Nephron (organoid): ENCODE results near the gene UBE2S.
A peak's percentile ranks its signal among the peaks of the same experiment; 100 is the strongest.
"Not testable (repeated sequence)": the region's sequence is repeated elsewhere in the genome, so short reads cannot be mapped to it uniquely, and the experiment has no call there.

Experiments used
- H3K27ac Mint-ChIP-seq, 3 experiments: 2 replicates each; pipeline ENCODE4 v1.8.0; 2020; ENCODE audit warnings: mixed read lengths in 3 of 3, mild to moderate bottlenecking in 2 of 3, moderate library complexity in 1 of 3
- H3K27me3 Mint-ChIP-seq: 2 replicates; pipeline ENCODE4 v1.8.0; 2021; ENCODE audit warnings: low read depth, mild to moderate bottlenecking, moderate library complexity, mixed read lengths
- H3K36me3 Mint-ChIP-seq: 2 replicates; pipeline ENCODE4 v1.8.0; 2020; ENCODE audit warnings: low read depth, mixed read lengths
- H3K4me1 Mint-ChIP-seq: 2 replicates; pipeline ENCODE4 v1.8.0; 2020; ENCODE audit warnings: mixed read lengths
- H3K4me3 Mint-ChIP-seq, 3 experiments: 2 replicates each; pipeline ENCODE4 v1.8.0; 2020; ENCODE audit warnings: mild to moderate bottlenecking in 3 of 3, mixed read lengths in 3 of 3, moderate library complexity in 2 of 3
- H3K9me3 Mint-ChIP-seq: 2 replicates; pipeline ENCODE4 v1.8.0; 2020; ENCODE audit warnings: mixed read lengths
- TF ChIP-seq, protein P1 (sequence below), 3 experiments: fragments of 200-600 bp; sonication (generic); IDR thresholded peaks; one replicate each; pipeline ENCODE4 v1.5.0; 2021; ENCODE audit warnings: antibody characterized with exemption in 3 of 3; ENCODE audit not compliant: unreplicated experiment in 3 of 3

UBE2S gene

DNA sequence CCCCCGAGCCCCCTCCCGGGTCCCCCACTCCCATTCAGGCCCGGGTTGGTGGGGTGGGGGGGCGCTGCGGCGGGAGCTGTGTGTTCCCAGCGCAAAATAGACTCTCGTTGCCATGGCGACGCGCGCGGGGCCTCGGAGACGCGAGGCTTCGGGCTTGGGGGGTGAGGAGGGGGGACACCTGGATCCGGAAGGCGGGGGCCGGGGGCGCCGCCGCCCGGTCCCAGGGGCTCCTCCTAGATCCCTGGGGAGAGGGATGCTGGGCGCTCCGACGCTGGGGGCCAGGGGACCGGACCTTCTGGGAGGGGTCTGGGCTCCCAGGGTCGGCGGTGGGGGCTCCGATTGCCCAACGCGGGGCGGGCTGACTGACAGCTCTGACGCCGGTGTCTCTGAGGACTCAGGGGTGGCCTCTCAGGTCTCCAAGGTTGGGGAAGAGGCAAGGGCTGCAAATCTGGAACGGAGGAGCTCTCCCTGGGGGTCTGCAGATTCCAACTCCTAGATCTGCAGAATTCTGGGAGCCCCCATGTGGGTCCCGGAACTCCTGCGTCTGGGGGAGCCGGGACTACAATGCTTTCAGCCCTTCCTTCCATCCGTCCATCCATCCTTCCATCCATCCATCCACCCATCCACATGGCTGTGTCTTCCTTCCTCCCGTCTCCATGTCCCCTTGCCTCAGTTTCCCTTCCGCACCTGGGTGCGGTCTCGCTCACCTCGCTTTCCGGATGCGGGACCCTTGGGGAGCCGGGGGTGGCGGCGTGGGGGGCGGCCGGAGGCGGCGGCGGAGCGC, 44.6 kb upstream of the UBE2S start:
- no peaks in the 10 kb centered on the region for H3K9me3 Mint-ChIP-seq
- H3K4me3 Mint-ChIP-seq, result peak overlapping the region; percentile 71 to 81 (median 72)
- H3K27ac Mint-ChIP-seq, result no peak overlapping the region

DNA sequence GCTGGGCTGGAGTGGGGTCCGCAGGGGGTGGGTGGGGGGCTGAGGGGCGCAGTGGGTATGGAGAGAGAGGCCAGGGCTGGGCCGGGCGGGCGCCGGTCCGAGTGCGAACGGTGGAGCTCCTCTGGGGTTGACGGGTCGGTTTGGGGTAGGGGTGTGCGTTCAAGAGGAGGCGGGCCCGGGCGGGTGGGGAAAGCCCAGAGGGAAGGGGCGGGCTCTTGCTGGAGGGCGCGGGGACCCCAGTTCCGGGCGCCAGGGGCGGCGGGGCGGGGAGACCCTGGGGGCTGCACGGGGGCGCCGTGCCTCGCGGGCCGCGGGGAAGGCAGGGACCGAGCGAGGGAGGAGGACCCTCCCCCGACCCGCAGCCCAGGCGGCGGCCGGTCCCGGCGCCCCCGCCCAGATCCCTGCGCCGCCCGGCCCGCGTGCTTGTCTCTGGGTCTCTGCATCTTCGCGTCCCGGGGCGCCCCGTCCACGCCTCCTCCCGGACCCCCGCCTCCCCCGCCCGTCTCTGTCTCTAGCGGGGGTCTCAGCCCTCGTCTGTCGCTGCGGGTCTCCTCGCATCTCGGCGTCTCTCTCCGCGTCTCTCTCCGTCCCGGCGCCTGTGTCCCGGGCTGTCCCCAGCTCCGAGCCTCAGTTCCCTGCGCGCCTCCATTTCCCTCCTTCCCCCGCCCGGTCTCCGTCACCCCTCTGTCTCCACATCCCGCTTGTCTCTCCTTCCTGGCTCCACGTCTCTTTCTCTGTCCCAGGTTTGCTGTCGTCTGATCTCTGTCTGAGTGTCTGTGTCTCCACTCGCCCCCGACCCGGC, 43.8 kb upstream of the UBE2S start:
- Mint-ChIP-seq H3K36me3 (peaks cover 4% of the 10 kb centered on the region), H3K4me3 (peak overlapping the region; percentile 71 to 81 (median 81)), H3K27ac (no peak overlapping the region)

More for the DNA sequence above, 44.6 kb upstream of the UBE2S start:
- H3K27me3 Mint-ChIP-seq, result peaks cover 34% of the 10 kb centered on the region
- H3K36me3 Mint-ChIP-seq, result peaks cover 4% of the 10 kb centered on the region
- TF ChIP-seq, protein P1, sequence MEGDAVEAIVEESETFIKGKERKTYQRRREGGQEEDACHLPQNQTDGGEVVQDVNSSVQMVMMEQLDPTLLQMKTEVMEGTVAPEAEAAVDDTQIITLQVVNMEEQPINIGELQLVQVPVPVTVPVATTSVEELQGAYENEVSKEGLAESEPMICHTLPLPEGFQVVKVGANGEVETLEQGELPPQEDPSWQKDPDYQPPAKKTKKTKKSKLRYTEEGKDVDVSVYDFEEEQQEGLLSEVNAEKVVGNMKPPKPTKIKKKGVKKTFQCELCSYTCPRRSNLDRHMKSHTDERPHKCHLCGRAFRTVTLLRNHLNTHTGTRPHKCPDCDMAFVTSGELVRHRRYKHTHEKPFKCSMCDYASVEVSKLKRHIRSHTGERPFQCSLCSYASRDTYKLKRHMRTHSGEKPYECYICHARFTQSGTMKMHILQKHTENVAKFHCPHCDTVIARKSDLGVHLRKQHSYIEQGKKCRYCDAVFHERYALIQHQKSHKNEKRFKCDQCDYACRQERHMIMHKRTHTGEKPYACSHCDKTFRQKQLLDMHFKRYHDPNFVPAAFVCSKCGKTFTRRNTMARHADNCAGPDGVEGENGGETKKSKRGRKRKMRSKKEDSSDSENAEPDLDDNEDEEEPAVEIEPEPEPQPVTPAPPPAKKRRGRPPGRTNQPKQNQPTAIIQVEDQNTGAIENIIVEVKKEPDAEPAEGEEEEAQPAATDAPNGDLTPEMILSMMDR (IDR thresholded peaks at IDR 0.05; ENCODE audit: unreplicated experiment in 3 of 3), result no peak
- peaks cover 18% of the 10 kb centered on the region for H3K4me1 Mint-ChIP-seq

DNA sequence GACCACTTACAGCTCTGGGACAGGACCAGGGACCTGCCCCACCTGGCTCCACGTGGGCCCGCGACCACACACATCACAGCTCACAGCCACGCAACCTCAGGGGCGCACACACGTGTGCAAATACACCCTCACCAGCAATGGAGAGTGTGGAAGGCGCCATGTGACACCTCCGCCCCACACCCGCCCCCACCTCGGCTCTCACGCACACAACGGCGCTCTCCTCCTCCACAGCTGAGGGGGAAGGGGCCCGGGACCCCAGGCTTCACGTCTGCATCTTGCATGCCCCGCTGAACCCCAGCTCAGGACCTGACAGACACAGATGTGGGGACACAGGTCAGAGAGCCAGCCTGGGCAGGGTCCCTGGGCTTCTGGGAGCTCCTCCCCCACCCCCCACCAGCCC, 41.9 kb upstream of the UBE2S start:
- TF ChIP-seq, protein P1 (IDR thresholded peaks at IDR 0.05; ENCODE audit: unreplicated experiment in 3 of 3), result no peak
- Mint-ChIP-seq H3K4me1 (peaks cover 18% of the 10 kb centered on the region), H3K36me3 (no peaks in the 10 kb centered on the region), H3K4me3 (peak overlapping the region in 1 of 3 experiments; percentile 61), H3K27me3 (peaks cover 34% of the 10 kb centered on the region), H3K27ac (no peak overlapping the region), H3K9me3 (no peaks in the 10 kb centered on the region)

More for the DNA sequence above, 43.8 kb upstream of the UBE2S start:
- H3K4me1 Mint-ChIP-seq, result peaks cover 18% of the 10 kb centered on the region
- H3K9me3 Mint-ChIP-seq, result no peaks in the 10 kb centered on the region
- H3K27me3 Mint-ChIP-seq, result peaks cover 34% of the 10 kb centered on the region
- TF ChIP-seq, protein P1 (IDR thresholded peaks at IDR 0.05; ENCODE audit: unreplicated experiment in 3 of 3), result no peak

DNA sequence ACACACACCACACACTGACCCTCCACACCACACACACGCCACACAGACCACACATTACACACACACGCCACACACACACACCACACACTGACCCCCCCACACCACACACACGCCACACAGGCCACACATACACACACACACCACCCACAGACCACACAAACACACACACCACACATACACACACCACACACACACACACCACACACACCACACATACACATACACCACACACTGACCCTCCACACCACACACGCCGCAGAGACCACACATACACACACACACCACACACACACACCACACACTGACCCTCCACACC, 40.5 kb upstream of the UBE2S start:
- not testable (repeated sequence) for H3K27ac Mint-ChIP-seq, H3K4me3 Mint-ChIP-seq, H3K9me3 Mint-ChIP-seq, H3K36me3 Mint-ChIP-seq
- H3K4me1 Mint-ChIP-seq, result peaks cover 15% of the 10 kb centered on the region
- peaks cover 25% of the 10 kb centered on the region for H3K27me3 Mint-ChIP-seq

DNA sequence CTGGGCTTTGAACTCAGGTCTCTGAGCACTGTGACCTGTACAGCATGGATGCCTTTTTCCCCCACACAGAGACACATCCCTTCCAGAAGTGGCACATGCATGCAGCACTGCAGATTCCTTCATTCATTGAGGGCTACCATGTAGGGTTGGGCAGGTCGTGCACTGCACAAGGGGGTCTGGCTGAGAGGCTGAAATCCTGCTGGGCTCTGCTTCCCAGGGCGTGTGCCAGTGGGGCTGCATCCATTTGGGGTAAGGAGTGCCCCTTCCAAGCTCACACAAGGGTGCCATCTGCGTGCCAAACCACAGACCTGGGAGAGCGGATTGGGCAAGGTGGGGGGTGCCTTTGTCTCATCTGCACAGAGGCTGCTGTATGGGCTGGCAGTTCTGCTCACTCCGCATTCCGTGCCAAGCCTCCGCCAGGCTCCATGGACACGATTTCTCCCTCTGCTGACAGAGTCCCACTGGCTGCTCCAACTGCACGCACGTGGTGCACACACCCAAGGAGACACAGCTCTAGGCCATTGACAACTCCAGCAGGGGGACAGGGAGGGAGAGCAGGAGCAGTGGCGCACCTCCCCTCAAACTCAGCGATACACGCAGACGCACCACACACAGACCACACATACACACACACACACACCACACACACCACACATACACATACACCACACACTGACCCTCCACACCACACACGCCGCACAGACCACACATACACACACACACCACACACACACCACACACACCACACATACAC, 40.0 kb upstream of the UBE2S start:
- H3K4me1 Mint-ChIP-seq, result peaks cover 11% of the 10 kb centered on the region
- H3K36me3 Mint-ChIP-seq, result no peaks in the 10 kb centered on the region
- H3K27me3 Mint-ChIP-seq, result peaks cover 20% of the 10 kb centered on the region
- no peak overlapping the region for H3K4me3 Mint-ChIP-seq
- H3K9me3 Mint-ChIP-seq, result no peaks in the 10 kb centered on the region
- TF ChIP-seq, protein P1 (IDR thresholded peaks at IDR 0.05; ENCODE audit: unreplicated experiment in 3 of 3), result no peak
- H3K27ac Mint-ChIP-seq, result no peak overlapping the region

DNA sequence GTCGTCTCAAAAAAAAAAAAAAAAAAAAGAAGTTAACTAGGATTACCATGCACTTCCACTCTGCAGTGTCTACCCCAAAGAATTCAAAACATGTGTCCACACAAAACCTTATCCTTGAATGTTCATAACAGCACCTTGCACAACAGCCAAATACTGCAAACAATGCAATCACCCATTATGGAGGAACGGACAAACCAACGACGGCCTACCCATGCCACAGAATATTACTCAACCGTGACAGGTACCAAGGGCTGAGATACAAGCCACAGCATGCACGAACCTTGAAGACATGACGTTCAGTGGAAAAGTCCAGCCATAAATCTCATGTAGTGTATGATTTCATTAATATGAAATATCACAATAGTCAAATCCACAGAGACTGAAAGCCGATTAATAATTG, 38.5 kb upstream of the UBE2S start:
- peaks cover 9% of the 10 kb centered on the region for H3K27me3 Mint-ChIP-seq
- TF ChIP-seq, protein P1 (IDR thresholded peaks at IDR 0.05; ENCODE audit: unreplicated experiment in 3 of 3), result no peak
- H3K4me1 Mint-ChIP-seq, result peaks cover 18% of the 10 kb centered on the region
- no peak overlapping the region for H3K4me3 Mint-ChIP-seq
- H3K36me3 Mint-ChIP-seq, result no peaks in the 10 kb centered on the region
- peaks cover 3% of the 10 kb centered on the region for H3K9me3 Mint-ChIP-seq
- H3K27ac Mint-ChIP-seq, result no peak overlapping the region
